ENCODE measurements around the gene HMGXB4.

HMGXB4 gene

GRCh38 chr22:35328472-35328885, 71.2 kb downstream of the HMGXB4 start:
- no peak for DNase-seq

GRCh38 chr22:35329114-35329847, 72.0 kb downstream of the HMGXB4 start:
- no peak for DNase-seq

DNA sequence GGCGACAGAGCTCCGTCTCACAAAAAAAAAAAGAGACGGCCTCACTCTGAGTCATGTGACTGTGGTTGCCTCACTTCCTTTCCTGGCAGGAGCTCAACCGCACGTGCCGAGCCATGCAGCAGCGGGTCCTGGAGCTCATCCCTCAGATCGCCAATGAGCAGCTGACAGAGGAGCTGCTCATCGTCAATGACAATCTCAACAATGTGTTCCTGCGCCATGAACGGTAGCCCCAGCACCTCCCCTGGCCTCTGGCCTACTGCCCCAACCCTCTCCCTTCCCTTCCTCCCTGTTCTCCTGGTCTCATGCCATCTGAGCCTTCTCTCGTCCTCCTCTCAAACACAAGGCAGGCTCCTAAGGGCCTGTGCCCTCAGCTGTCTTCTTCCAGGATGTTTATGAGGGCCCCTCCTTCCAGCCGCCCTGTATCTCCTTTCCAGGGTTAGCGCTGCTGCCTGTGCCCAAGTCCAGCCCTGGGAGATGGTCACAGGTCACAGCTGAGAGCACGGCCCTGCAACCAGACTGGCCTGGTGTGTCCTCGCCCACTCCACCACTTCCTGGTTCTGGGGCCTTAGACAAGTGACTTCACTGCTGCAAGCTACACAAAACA, 73.1 kb downstream of the HMGXB4 start:
- DNase-seq, result no peak

DNA sequence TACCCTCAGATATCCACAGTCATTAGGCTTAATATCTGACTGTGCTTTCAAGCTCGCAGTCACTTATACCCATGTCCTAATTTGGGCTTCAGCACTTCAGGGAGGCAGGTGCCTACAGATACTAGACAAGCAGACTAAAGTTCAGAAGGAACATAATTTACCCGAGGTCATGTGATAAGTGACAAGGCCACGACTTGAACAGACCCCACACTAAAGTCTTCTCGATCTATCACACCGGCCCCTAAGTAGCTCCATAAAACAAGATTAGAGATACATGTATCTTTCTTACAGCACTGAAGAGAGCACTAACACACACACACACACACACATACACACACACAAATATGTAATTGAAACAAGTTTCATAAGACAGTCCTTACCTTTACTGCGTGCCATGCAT, 75.0 kb downstream of the HMGXB4 start:
- no peak for DNase-seq

DNA sequence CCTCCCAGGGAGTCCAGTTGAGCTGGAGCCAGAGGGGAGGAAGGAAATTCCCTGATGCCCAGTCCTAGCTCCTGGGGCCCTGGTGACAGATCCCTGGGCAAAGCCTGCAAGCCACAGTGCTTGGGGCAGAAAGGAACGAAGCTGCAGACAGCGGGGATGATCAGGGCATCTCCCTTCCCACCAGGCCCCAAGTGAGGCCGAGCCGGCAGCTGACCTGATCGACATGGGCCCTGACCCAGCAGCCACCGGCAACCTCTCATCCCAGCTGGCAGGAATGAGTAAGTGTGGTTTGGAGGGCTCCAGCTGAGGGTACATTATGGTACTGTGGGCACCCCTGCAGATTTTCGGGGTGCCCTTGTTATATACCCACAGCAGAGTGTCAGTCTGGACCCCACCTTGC, 75.9 kb downstream of the HMGXB4 start:
- DNase-seq, result no peak

DNA sequence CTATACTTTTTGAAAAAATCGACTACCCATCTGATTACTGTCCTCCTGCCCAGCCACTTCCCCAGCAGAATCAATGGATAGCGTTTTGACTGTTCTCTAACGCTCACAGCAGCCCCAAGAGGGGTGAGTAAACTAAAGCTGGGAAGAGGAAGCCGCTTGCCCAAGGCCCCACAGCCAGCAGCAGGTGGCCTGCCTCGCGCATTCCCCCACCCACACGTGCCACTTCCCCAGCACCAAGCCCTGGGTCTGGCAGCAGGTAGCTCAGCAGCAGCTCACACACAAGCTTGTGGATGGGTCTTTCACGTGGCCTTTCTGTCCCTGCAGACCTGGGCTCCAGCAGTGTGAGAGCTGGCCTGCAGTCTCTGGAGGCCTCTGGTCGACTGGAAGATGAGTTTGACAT, 76.7 kb downstream of the HMGXB4 start:
- peak in 1 of 2 experiments; percentile 23 for DNase-seq

DNA sequence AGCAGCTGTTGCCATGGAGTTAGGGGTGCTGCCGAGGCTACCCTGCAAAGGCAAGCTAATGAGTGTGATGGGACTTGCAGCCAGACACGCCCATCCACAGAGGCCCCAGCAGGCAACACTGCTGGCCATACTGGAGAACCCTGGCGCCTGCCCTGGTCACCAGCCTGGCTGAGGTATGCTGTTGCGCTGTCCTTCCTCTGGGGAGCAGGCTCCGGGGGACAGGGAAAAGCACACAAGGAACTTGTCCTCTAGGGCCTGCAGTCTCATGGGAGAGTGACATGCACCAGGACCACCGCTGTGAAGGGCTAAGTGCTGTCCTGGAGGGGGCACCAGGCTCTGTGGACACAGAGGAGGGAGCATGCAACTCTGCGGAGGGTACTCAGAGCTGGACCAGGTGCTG, 78.2 kb downstream of the HMGXB4 start:
- DNase-seq, result no peak

DNA sequence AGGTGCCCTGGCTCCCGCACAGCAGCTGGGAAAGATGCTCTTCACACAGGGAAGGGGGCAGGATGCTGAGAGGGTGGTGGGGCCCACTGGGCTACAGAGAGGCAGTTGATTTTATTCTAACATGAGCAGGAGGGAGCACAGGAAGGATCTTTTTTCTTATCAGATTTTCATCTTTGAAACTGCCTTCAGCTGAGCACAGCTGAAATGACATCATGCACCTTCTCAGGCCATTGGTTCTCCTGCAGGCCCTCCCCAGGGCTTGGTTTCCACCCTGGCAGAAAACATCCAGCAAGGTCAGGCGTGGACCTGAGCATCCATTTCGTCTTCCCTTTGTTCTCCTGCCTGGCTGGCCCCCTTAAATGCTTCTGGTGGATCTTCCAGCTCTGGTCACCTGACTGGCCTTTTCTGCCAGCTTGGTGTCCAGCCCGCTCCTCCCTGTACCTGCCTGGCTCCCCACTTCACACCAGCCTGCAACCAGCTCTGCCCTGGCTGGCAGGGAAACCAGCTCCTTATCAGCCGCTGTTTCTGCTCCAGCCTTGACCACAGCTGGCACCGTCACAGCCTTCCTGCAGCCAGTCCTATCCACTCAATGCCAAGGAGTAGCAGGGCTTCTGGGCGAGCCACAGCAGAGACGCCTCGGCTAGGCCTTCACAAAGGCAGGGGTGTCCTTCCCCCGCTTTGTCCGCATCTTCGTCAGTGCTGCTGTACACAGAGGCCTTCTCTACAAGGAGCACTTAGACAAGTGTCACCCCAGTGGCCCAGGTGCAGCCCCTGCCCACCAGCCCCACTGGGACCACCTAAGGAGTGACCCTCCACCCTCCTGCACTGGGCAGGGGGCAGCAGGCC, 78.9 kb downstream of the HMGXB4 start:
- DNase-seq, result no peak

DNA sequence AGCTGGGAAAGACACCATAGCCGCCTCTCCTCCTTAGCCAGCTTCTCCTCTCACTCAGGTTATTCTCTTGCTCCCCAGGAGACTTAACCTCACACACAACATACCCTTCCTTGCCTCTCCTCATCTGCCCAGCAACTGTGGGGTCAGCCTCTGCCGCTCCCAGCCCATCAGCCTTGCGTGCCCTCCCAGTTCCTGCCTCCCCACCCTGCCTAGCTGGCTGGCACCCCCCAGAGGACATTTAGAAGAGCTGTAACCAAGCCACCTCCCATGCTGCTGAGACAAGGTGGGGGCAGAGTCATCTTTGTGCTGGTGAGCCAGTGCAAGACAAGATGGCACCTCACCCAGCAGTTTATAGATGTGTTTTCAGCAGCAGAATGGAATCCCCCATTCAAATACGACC, 80.6 kb downstream of the HMGXB4 start:
- peak; percentile 14 to 47 for DNase-seq

DNA sequence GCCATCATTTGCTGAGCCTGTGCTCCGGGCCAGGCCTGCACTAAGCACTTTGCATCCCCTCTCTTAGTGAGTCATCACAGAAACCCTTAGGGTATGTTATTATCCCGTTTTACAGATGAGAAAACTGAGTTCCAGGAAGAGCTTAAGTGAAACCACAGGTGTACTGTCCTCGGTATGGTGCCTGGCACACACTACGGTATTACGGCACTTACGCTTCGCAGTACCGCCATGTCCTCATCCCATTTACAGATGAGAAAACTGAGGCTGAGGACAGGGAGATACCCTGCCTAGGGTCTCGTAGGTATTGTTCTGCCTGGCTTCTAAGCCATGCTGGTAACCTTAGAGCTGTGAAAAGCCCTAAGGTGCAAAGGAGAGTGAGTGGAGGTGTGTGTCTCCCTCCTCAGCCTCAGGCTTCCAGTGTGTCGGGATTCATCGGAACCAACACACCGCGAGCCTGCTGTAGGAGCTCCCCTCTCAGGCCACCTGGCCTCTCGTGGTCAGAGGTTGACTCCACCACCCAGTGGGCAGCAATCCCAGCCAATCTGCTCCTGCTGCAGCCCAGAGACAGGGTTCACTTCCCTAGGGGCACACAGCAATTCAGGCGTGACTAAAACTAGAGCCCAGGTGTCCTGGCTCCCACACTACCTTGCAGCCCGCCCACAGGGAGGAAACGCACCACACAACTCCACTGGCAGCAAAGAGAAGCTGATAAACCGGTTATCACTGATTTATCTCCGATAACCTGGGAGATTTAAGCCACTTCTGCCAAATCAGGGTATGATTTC, 84.0 kb downstream of the HMGXB4 start:
- no peak for DNase-seq

DNA sequence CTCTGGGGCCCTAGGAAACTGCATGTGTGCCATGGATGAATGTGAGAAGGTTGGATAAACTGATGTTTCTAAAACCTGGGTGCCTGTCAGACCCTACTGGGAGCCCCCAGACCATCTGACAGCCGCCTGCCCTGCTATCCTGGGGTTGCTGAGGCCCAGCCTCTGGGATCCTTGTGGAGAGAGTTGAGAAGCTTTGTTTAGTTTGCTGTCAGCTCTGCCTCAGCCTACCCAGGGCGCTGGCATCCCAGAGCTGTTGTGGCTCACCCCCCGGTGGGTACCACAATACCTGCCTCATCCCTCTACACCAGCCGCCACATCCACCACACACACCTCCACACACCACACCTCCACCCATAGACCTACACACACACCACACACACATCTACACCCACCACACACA, 85.1 kb downstream of the HMGXB4 start:
- no peak for DNase-seq

DNA sequence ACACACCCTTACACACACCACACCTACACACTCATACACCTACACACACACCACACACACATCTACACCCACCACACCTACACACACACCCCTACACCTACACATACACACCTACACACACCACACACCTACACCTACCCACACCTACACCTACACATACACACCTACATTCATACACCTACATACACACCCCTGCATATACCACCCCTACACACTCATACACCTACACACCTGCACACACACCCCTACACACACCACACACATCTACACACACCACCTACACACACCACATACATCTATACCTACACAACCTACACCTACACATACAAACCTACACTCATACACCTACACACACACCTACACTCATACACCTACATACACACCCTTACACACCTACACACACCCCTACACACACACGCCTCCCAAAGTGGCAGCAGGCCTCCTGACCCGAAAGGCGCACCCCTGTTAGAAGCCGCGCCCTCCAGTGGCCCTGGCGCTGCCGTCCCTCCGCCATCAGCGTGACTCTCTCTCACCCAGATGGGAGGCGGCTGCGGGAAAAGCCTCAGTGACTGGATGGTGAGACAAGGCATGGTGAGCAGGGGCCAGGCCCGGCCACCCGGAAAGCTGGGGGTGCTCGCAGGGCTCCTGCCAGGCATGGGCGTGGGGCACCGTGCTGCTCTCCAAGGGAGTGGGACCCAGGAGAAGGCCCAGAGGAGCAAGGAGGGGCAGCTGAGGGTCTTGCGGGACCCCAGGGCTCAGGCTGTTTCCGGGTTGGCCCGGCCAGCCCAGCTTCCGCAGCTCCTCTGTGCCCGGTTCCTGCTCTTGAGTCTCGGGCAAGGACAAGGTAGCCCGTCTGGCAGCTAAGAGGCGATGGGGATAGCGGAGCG, 86.6 kb downstream of the HMGXB4 start:
- no peak for DNase-seq

DNA sequence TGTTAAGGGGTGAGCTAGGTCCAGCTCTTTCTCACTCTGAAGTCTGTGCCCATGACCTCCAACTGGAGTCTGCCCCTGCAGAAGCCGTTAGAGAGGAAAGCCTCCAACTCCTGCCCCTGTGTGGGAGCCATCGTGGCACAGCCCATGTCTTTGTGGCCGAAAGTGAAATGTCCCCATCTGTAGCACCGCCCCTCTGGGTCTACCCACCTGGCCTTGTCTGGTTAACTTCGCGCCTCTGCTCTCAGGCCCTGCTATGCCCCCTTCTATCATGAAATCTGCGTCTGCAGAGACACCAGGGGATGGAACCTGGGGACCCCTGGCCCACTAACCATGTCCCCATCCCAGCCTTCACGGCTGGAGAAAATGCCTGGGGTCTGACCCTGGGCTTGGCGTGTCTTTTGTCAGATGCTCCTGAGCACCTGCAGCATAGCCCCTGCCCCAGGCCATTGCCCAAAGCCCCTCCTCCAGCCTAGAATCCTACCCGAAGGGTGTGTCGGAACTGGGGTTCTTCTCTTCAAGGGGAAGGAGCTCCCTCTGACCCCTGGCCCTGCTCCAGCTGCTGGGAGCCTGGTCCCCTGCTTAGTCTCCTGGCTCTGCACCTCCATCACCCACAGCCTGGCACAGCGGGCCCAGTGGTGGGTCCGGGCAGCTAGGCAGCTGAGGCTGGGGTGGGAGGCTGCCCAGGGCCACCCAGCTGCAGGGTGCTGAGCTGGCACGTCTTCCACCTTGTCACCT, 87.8 kb downstream of the HMGXB4 start:
- no peak for DNase-seq
